ENCODE measurements around the gene DNAJC27.

DNAJC27 gene

DNA sequence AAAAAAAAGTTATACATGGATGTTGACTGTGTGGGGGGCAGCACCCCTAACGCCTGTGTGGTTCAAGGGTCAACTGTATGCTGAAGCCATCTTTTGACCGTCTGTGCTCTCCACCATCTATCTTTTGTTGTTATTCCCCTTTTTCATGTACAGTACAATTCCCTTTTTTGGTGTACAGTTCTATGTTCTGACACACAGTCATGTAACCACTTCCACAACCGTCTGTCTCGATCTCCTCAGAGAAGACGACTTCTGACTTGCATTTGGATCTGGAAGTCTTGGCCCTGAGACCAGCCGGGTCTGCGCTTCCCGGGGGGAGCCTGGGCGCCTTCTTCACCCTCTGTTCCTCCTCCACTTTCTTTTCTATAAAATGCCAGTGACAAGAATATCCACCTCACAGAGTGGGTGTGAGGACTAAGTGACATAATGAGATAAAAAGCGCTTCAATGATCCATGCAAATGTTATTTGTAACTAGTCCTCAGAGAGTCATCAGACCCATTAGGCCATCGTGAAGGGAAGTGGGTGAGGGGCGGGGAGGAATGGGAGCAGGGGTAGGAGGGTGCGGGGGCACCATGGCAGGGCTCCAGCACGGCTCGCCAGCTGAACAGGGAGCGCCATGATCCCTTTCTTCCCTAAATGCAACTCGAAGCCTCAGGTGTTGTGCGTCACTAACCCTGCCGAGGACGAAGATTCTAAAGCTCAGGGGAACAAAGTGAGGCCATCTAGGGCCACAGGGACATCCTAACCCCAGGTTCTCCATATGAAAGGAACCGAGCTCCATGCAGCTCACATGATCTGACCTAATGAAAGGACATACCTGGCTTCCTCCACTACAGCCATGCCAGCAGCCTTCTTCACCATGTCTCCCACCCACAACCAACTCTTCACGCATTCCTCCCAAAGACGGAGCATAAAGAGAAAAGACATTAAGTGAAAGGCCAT lies 68.3 kb downstream of the DNAJC27 start:
- H3K4me1 ChIP-seq (ENCODE audit: control insufficient read depth, insufficient read depth, low read length): peaks cover 13% of the 10 kb centered on the region
- H3K9ac ChIP-seq (ENCODE audit: low read length): no peak overlapping the region
- H3K27me3 ChIP-seq (replicated peaks; ENCODE audit: control insufficient read depth, insufficient read depth, low read length): no peaks in the 10 kb centered on the region
- H3K4me3 ChIP-seq (ENCODE audit: low read length): no peak overlapping the region
- H3K36me3 ChIP-seq (ENCODE audit: control insufficient read depth, insufficient read depth, low read length, severe bottlenecking): peaks cover 27% of the 10 kb centered on the region
- DNase-seq (ENCODE audit: low read depth): no peak
- no peaks in the 10 kb centered on the region for H3K9me3 ChIP-seq (ENCODE audit: control insufficient read depth, low read length)

DNA sequence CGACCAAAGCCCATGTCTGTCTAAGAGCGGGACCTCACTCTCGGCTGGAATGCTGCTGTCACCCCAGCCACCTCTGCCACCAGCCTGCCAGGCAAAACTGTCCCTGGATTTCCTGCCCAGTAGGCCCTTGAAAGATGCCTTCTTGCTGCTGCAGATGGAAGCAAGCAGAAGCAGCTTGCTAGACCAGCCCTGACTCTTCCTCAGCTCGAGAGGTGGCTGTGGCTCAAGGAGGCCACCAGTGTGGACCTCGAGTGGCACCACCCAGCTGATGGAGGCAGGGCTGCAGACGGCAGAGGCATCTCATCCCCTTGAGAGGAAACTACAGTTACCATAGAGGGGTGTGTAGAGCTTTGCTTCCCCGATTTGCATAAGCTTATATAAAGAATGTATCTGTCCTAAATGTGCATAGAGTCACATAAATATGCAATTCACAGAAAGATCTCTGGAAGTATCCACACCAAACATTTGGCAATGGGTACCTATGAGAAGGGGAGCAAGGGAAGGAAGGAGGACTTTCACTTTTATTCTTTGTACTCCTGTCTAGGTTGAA lies 72.3 kb downstream of the DNAJC27 start:
- H3K9ac ChIP-seq (ENCODE audit: low read length): no peak overlapping the region
- DNase-seq (ENCODE audit: low read depth): no peak
- H3K4me1 ChIP-seq (ENCODE audit: control insufficient read depth, insufficient read depth, low read length): no peaks in the 10 kb centered on the region
- H3K9me3 ChIP-seq (ENCODE audit: control insufficient read depth, low read length): peaks cover 14% of the 10 kb centered on the region
- H3K27me3 ChIP-seq (replicated peaks; ENCODE audit: control insufficient read depth, insufficient read depth, low read length): no peaks in the 10 kb centered on the region
- peaks cover 35% of the 10 kb centered on the region for H3K36me3 ChIP-seq (ENCODE audit: control insufficient read depth, insufficient read depth, low read length, severe bottlenecking)
- no peak overlapping the region for H3K4me3 ChIP-seq (ENCODE audit: low read length)

DNA sequence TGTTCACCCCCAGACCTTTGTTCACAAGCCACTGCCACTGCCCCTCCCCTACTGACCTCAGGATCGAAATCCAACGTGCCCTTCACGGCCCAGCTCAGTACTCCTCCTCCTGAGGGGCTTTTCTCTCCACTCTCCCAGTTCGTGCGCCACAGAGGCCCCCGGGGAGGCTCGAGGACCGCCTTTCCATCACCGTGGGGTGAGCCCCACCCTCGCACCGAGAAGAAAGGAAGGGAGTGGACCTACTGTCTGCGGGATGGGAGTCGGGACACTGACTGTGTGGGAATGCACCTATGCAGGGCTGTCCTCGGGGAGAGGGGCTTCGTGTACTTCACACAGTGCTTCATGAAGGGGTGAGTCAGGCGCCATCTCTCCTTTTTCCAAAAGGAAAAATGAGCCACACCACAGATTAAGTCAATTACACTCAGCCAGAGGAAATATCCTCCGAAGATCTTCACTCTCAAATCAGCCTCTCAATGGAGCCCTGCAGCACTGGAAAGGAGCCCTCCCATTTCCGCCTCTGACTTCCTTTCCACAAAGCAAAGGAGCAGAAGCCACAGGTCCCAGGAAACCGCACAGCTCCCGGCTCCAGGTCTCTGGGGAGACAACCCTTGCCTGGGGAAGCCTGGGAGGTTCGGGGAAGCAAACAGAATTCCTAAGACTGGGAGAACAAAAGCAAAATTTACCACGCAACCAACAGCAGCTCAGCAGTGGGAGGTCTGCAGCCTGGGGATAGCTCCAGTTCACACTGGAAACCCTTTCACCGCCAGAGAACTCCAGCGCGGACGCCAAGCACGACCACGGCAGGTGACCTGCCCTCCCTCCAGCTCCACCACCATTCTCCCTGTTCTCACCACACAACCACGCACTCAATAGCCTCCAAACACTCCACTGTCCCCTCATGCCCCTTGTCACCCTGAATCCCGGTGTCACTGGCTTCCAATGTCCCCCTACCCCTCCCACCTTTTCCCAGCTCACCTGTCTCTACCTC lies 73.3 kb downstream of the DNAJC27 start:
- Histone ChIP-seq H3K27me3 (replicated peaks; ENCODE audit: control insufficient read depth, insufficient read depth, low read length) (no peaks in the 10 kb centered on the region), H3K4me3 (ENCODE audit: low read length) (no peak overlapping the region), H3K9ac (ENCODE audit: low read length) (no peak overlapping the region), H3K4me1 (ENCODE audit: control insufficient read depth, insufficient read depth, low read length) (no peaks in the 10 kb centered on the region), H3K36me3 (ENCODE audit: control insufficient read depth, insufficient read depth, low read length, severe bottlenecking) (peaks cover 33% of the 10 kb centered on the region), H3K9me3 (ENCODE audit: control insufficient read depth, low read length) (peaks cover 22% of the 10 kb centered on the region)
- DNase-seq (ENCODE audit: low read depth): no peak

DNA sequence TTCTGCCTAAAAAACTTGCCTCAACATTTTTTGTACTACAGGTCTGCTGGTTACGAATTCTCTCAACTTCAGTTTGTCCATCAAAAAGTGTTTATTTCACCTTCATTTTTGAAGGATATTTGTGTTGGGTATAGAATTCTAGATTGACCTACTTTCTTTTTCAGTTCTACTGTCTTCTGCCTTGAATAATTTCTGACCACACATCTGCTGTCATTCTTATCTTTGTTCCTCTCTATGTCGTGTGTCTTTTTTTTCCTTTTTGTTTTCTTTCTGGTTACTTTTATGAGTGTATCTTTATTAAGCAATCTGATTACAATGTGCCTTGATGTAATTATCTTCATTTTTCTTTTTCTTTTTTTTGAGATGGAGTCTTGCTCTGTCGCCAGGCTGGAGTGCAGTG lies 77.0 kb downstream of the DNAJC27 start:
- Histone ChIP-seq H3K27me3 (replicated peaks; ENCODE audit: control insufficient read depth, insufficient read depth, low read length) (no peaks in the 10 kb centered on the region), H3K4me1 (ENCODE audit: control insufficient read depth, insufficient read depth, low read length) (no peaks in the 10 kb centered on the region), H3K36me3 (ENCODE audit: control insufficient read depth, insufficient read depth, low read length, severe bottlenecking) (peaks cover 14% of the 10 kb centered on the region), H3K4me3 (ENCODE audit: low read length) (no peak overlapping the region), H3K9ac (ENCODE audit: low read length) (no peak overlapping the region), H3K9me3 (ENCODE audit: control insufficient read depth, low read length) (peaks cover 25% of the 10 kb centered on the region)
- no peak for DNase-seq (ENCODE audit: low read depth)

DNA sequence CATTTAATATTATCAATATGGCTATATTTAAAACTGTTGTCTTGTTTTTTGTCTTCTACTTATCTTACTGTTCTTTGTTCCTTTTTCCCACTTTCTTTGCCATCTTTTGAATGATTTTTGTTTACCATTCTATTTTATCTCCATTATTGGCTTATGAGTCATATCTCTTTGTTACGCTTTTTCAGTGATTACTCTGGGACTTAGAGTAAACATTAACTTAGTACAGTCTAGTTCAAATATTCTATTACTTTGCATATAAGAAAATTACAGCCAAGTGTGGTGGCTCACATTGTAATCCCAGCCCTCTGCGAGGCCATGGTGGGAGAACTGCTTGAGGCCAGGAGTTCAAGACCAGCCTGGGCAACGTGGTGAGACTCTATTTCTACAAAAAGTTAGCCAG lies 77.8 kb downstream of the DNAJC27 start:
- no peak overlapping the region for H3K4me3 ChIP-seq (ENCODE audit: low read length)
- H3K9ac ChIP-seq (ENCODE audit: low read length): no peak overlapping the region
- no peaks in the 10 kb centered on the region for H3K27me3 ChIP-seq (replicated peaks; ENCODE audit: control insufficient read depth, insufficient read depth, low read length)
- no peaks in the 10 kb centered on the region for H3K4me1 ChIP-seq (ENCODE audit: control insufficient read depth, insufficient read depth, low read length)
- peak; percentile 58 for DNase-seq (ENCODE audit: low read depth)
- peaks cover 18% of the 10 kb centered on the region for H3K36me3 ChIP-seq (ENCODE audit: control insufficient read depth, insufficient read depth, low read length, severe bottlenecking)
- H3K9me3 ChIP-seq (ENCODE audit: control insufficient read depth, low read length): peaks cover 25% of the 10 kb centered on the region

Data from adipocyte (in vitro differentiated cells).